Activated CD8-positive, alpha-beta T cell treated with anti-CD3 and anti-CD28 coated beads, Interleukin-2, amount 10 ng/mL, durations not matched to agents 7 days and 5 days (primary cell): ENCODE measurements around the gene TUT7. TPM values are rescaled to one million over a fixed set of nuclear protein-coding genes. Genes with fewer than 3 reads are reported as not detected.

Experiments used
- ATAC-seq: fragments of 150-1000 bp; cut with Tn5 transposase; one replicate; pipeline ENCODE4 v1.10.0; 2021; ENCODE audit warnings: moderate library complexity
- CTCF ChIA-PET: fragments of 350-600 bp; sonication (Branson Sonifier 250); formaldehyde crosslinking; loops from one replicate; lab custom pipeline; 2021; ENCODE audit warnings: antibody characterized with exemption; lab: Charles Lee
- POLR2A ChIA-PET: fragments of 350-600 bp; sonication (Branson Sonifier 250); formaldehyde crosslinking; loops from one replicate; lab custom pipeline; 2021; ENCODE audit warnings: antibody characterized with exemption; lab: Charles Lee
- DNase-seq: peaks from one replicate; pipeline ENCODE4 v3.0.0-alpha.2; 2020
- H3K27ac Mint-ChIP-seq: one replicate; pipeline ENCODE4 v1.8.0; 2021; ENCODE audit warnings: mild to moderate bottlenecking, mixed read lengths
- H3K27me3 Mint-ChIP-seq: one replicate; pipeline ENCODE4 v1.8.0; 2021; ENCODE audit warnings: low read depth, mixed read lengths
- H3K36me3 Mint-ChIP-seq: one replicate; pipeline ENCODE4 v1.8.0; 2021; ENCODE audit warnings: low read depth, mixed read lengths
- H3K4me1 Mint-ChIP-seq: one replicate; pipeline ENCODE4 v1.8.0; 2021; ENCODE audit warnings: low read depth, mixed read lengths
- H3K4me3 Mint-ChIP-seq: one replicate; pipeline ENCODE4 v1.8.0; 2021; ENCODE audit warnings: mild to moderate bottlenecking, mixed read lengths
- H3K9me3 Mint-ChIP-seq: one replicate; pipeline ENCODE4 v1.8.0; 2022; ENCODE audit warnings: mixed read lengths; ENCODE audit not compliant: insufficient read depth
- total RNA-seq, 2 experiments: library from RNA; stranded (reverse); gene quantifications; one replicate each; pipeline ENCODE4 v1.2.3, GENCODE V29; 2021

Gene TUT7
- total RNA-seq, 2 experiments from 2014 or later, result 30.8 to 32.3 TPM

GRCh38 chr9:86275962-86276361, 78.2 kb downstream of the TUT7 start:
- no peaks in the 10 kb centered on the region for H3K9me3 Mint-ChIP-seq
- ATAC-seq (no peak), DNase-seq (no peak)
- CTCF ChIA-PET, result interaction anchor here (1.4 to 2.5 kb wide), 2 partner anchors 11 to 73 kb away, joined by 3 to 8 read pairs; no protein-coding TSS in a partner anchor
- H3K4me1 Mint-ChIP-seq, result peaks cover 17% of the 10 kb centered on the region
- H3K27me3 Mint-ChIP-seq, result no peaks in the 10 kb centered on the region
- H3K4me3 Mint-ChIP-seq, result no peak overlapping the region
- peaks cover 26% of the 10 kb centered on the region for H3K36me3 Mint-ChIP-seq
- POLR2A ChIA-PET, result no interaction called here
- no peak overlapping the region for H3K27ac Mint-ChIP-seq

- Mint-ChIP-seq H3K36me3 (peaks cover 25% of the 10 kb centered on the region), H3K4me3 (no peak overlapping the region), H3K4me1 (peaks cover 14% of the 10 kb centered on the region), H3K27ac (no peak overlapping the region), H3K9me3 (no peaks in the 10 kb centered on the region), H3K27me3 (no peaks in the 10 kb centered on the region)
- ATAC-seq (no peak), DNase-seq (no peak)
- POLR2A ChIA-PET, result no interaction called here
- CTCF ChIA-PET, result interaction anchor here (0.6 to 2.5 kb wide), 2 partner anchors 51 to 72 kb away, joined by 3 to 8 read pairs; no protein-coding TSS in a partner anchor
These were observed 79.2 kb downstream of the TUT7 start for GRCh38 chr9:86274821-86275643.

GRCh38 chr9:86272221-86272620, 82.0 kb downstream of the TUT7 start:
- Mint-ChIP-seq H3K27ac (no peak overlapping the region), H3K4me3 (no peak overlapping the region)
- no peak for DNase-seq

GRCh38 chr9:86263876-86264275, 90.3 kb downstream of the TUT7 start:
- CTCF ChIA-PET, result interaction anchor here (1.7 kb wide), 1 partner anchor 13 kb away, joined by 3 read pairs; no protein-coding TSS in a partner anchor
- no peak overlapping the region for H3K27ac Mint-ChIP-seq
- DNase-seq (no peak), ATAC-seq (no peak)
- H3K4me1 Mint-ChIP-seq, result no peaks in the 10 kb centered on the region
- H3K36me3 Mint-ChIP-seq, result peaks cover 17% of the 10 kb centered on the region
- no peak overlapping the region for H3K4me3 Mint-ChIP-seq
- no peaks in the 10 kb centered on the region for H3K9me3 Mint-ChIP-seq
- no peaks in the 10 kb centered on the region for H3K27me3 Mint-ChIP-seq
- POLR2A ChIA-PET, result no interaction called here

More at GRCh38 chr9:86272221-86272620, 82.0 kb downstream of the TUT7 start:
- Mint-ChIP-seq H3K9me3 (no peaks in the 10 kb centered on the region), H3K36me3 (peaks cover 22% of the 10 kb centered on the region), H3K27me3 (no peaks in the 10 kb centered on the region), H3K4me1 (peaks cover 3% of the 10 kb centered on the region)
- CTCF ChIA-PET, result no interaction called here
- ATAC-seq, result no peak
- POLR2A ChIA-PET, result no interaction called here

- DNase-seq (no peak), ATAC-seq (no peak)
- Mint-ChIP-seq H3K9me3 (no peaks in the 10 kb centered on the region), H3K36me3 (peaks cover 14% of the 10 kb centered on the region), H3K4me3 (no peak overlapping the region), H3K27me3 (no peaks in the 10 kb centered on the region), H3K27ac (no peak overlapping the region), H3K4me1 (no peaks in the 10 kb centered on the region)
- ChIA-PET POLR2A (no interaction called here), CTCF (no interaction called here)
These were observed 91.7 kb downstream of the TUT7 start for GRCh38 chr9:86262492-86262891.

- ATAC-seq, result no peak
- no peaks in the 10 kb centered on the region for H3K4me1 Mint-ChIP-seq
These were observed 94.7 kb downstream of the TUT7 start, which contains the start of gene C9orf153 for GRCh38 chr9:86259557-86259956. Gene C9orf153, minus strand, starts transcription at chr9:86259657. Its CDS starts 30,054 bp downstream, at chr9:86229603.

GRCh38 chr9:86257391-86257790, 96.8 kb downstream of the TUT7 start:
- H3K4me3 Mint-ChIP-seq, result no peak overlapping the region
- no peaks in the 10 kb centered on the region for H3K27me3 Mint-ChIP-seq
- H3K27ac Mint-ChIP-seq, result no peak overlapping the region
- no peak for ATAC-seq
- POLR2A ChIA-PET, result no interaction called here
- peaks cover 6% of the 10 kb centered on the region for H3K9me3 Mint-ChIP-seq
- CTCF ChIA-PET, result no interaction called here
- H3K4me1 Mint-ChIP-seq, result no peaks in the 10 kb centered on the region
- no peak for DNase-seq
- H3K36me3 Mint-ChIP-seq, result peaks cover 2% of the 10 kb centered on the region

More at GRCh38 chr9:86259557-86259956, 94.7 kb downstream of the TUT7 start, which contains the start of gene C9orf153:
- no peak for DNase-seq
- CTCF ChIA-PET, result no interaction called here
- POLR2A ChIA-PET, result no interaction called here
- Mint-ChIP-seq H3K4me3 (no peak within 1 kb of the TSS), H3K27ac (no peak within 1 kb of the TSS), H3K27me3 (no peaks in the 10 kb centered on the region), H3K36me3 (peaks cover 11% of the 10 kb centered on the region), H3K9me3 (no peaks in the 10 kb centered on the region)

- no peaks in the 10 kb centered on the region for H3K4me1 Mint-ChIP-seq
- H3K36me3 Mint-ChIP-seq, result peaks cover 2% of the 10 kb centered on the region
- ATAC-seq (no peak), DNase-seq (no peak)
- ChIA-PET POLR2A (no interaction called here), CTCF (no interaction called here)
- no peaks in the 10 kb centered on the region for H3K27me3 Mint-ChIP-seq
- H3K27ac Mint-ChIP-seq, result no peak overlapping the region
- no peak overlapping the region for H3K4me3 Mint-ChIP-seq
- H3K9me3 Mint-ChIP-seq, result peaks cover 6% of the 10 kb centered on the region
These were observed 97.6 kb downstream of the TUT7 start for GRCh38 chr9:86256653-86257052.

- peaks cover 6% of the 10 kb centered on the region for H3K9me3 Mint-ChIP-seq
- H3K4me3 Mint-ChIP-seq, result no peak overlapping the region
- H3K27me3 Mint-ChIP-seq, result no peaks in the 10 kb centered on the region
- DNase-seq (no peak), ATAC-seq (no peak)
- no peak overlapping the region for H3K27ac Mint-ChIP-seq
- CTCF ChIA-PET, result no interaction called here
- H3K36me3 Mint-ChIP-seq, result peaks cover 2% of the 10 kb centered on the region
- no peaks in the 10 kb centered on the region for H3K4me1 Mint-ChIP-seq
- POLR2A ChIA-PET, result no interaction called here
These were observed 100.6 kb downstream of the TUT7 start for GRCh38 chr9:86253577-86253976.

GRCh38 chr9:86252870-86253269, 101.3 kb downstream of the TUT7 start:
- Mint-ChIP-seq H3K27me3 (no peaks in the 10 kb centered on the region), H3K27ac (no peak overlapping the region), H3K4me1 (no peaks in the 10 kb centered on the region), H3K36me3 (peaks cover 2% of the 10 kb centered on the region), H3K4me3 (no peak overlapping the region), H3K9me3 (peaks cover 6% of the 10 kb centered on the region)
- ATAC-seq (no peak), DNase-seq (no peak)
- ChIA-PET CTCF (no interaction called here), POLR2A (no interaction called here)

- CTCF ChIA-PET, result interaction anchor here (0.9 kb wide), 1 partner anchor 10 kb away, joined by 4 read pairs; no protein-coding TSS in a partner anchor
- no peak for DNase-seq
These were observed 104.1 kb downstream of the TUT7 start for GRCh38 chr9:86250123-86250522.

GRCh38 chr9:86248746-86249145, 105.5 kb downstream of the TUT7 start:
- DNase-seq, result no peak
- no peak overlapping the region for H3K27ac Mint-ChIP-seq
- POLR2A ChIA-PET, result interaction anchor here (0.6 kb wide), 1 partner anchor 339 kb away, joined by 3 read pairs; no protein-coding TSS in a partner anchor
- no peaks in the 10 kb centered on the region for H3K36me3 Mint-ChIP-seq
- CTCF ChIA-PET, result no interaction called here
- peaks cover 6% of the 10 kb centered on the region for H3K9me3 Mint-ChIP-seq
- H3K4me3 Mint-ChIP-seq, result no peak overlapping the region
- no peaks in the 10 kb centered on the region for H3K27me3 Mint-ChIP-seq
- no peaks in the 10 kb centered on the region for H3K4me1 Mint-ChIP-seq
- no peak for ATAC-seq

More at GRCh38 chr9:86250123-86250522, 104.1 kb downstream of the TUT7 start:
- Mint-ChIP-seq H3K4me3 (no peak overlapping the region), H3K4me1 (no peaks in the 10 kb centered on the region), H3K9me3 (peaks cover 6% of the 10 kb centered on the region), H3K36me3 (peaks cover 2% of the 10 kb centered on the region), H3K27ac (no peak overlapping the region), H3K27me3 (no peaks in the 10 kb centered on the region)
- no peak for ATAC-seq
- POLR2A ChIA-PET, result interaction anchor here (0.7 kb wide), 1 partner anchor 480 kb away, joined by 3 read pairs; no protein-coding TSS in a partner anchor
